DOHH2 (cell line): ENCODE data around the gene NCKAP1.

Experiments
- H3F3A ChIP-seq: fragments of 200-600 bp; sonication (generic), shearing (Covaris generic); 2 replicates; pipeline ENCODE4 v1.6.0; 2016; ENCODE audit warnings: antibody characterized with exemption, mild to moderate bottlenecking; ENCODE audit not compliant: control insufficient read depth, insufficient read depth
- H3K27ac ChIP-seq: fragments of 200-600 bp; sonication (generic); 2 replicates; pipeline ENCODE4 v1.5.1; 2014; ENCODE audit warnings: low read depth, mild to moderate bottlenecking, low read length, moderate library complexity
- H3K27me3 ChIP-seq: fragments of 200-600 bp; sonication (generic); 2 replicates; pipeline ENCODE4 v1.6.1; 2014; ENCODE audit warnings: mild to moderate bottlenecking, low read length, mixed read lengths; ENCODE audit not compliant: control insufficient read depth
- H3K36me3 ChIP-seq: fragments of 200-600 bp; sonication (generic); 2 replicates; pipeline ENCODE4 v1.6.1; 2014; ENCODE audit warnings: mild to moderate bottlenecking, low read length, moderate library complexity, mixed read lengths; ENCODE audit not compliant: control insufficient read depth
- H3K4me1 ChIP-seq: fragments of 200-600 bp; sonication (generic); 2 replicates; pipeline ENCODE4 v1.6.1; 2014; ENCODE audit warnings: mild to moderate bottlenecking, low read length, mixed read lengths; ENCODE audit not compliant: control insufficient read depth
- H3K4me2 ChIP-seq: fragments of 200-600 bp; sonication (generic); 2 replicates; pipeline ENCODE4 v1.6.0; 2014; ENCODE audit warnings: mild to moderate bottlenecking, low read length, moderate library complexity
- H3K4me3 ChIP-seq: fragments of 200-600 bp; sonication (generic); 2 replicates; pipeline ENCODE4 v1.5.1; 2014; ENCODE audit warnings: mild to moderate bottlenecking, low read length, mixed read lengths
- H3K79me2 ChIP-seq: fragments of 200-600 bp; sonication (generic); 2 replicates; pipeline ENCODE4 v1.6.1; 2014; ENCODE audit warnings: mild to moderate bottlenecking, low read length, mixed read lengths; ENCODE audit not compliant: control insufficient read depth
- H3K9me2 ChIP-seq: fragments of 200-600 bp; sonication (generic); replicated peaks from 2 replicates; pipeline ENCODE4 v1.6.1; 2014; ENCODE audit warnings: mild to moderate bottlenecking, low read length, mixed read lengths; ENCODE audit not compliant: control insufficient read depth
- H3K9me3 ChIP-seq: fragments of 200-600 bp; sonication (generic); 2 replicates; pipeline ENCODE4 v1.6.1; 2014; ENCODE audit warnings: antibody characterized with exemption, low read length, mixed read lengths; ENCODE audit not compliant: control insufficient read depth, insufficient read depth
- H4K20me1 ChIP-seq: fragments of 200-600 bp; sonication (generic); 2 replicates; pipeline ENCODE4 v1.6.0; 2014; ENCODE audit warnings: low read depth, mild to moderate bottlenecking, antibody characterized with exemption, low read length, moderate library complexity; ENCODE audit not compliant: control insufficient read depth, insufficient read depth
- EZH2phosphoT487 ChIP-seq: fragments of 200-600 bp; sonication (generic); IDR thresholded peaks from 2 replicates; pipeline ENCODE4 v1.6.1; 2017; ENCODE audit warnings: borderline replicate concordance, mild to moderate bottlenecking, antibody characterized with exemption, low read length, moderate library complexity, mixed read lengths
- TF ChIP-seq, protein P1 (sequence below): fragments of 200-600 bp; sonication (generic); IDR thresholded peaks from one replicate; pipeline ENCODE4 v1.5.1; 2014; ENCODE audit warnings: antibody characterized with exemption, mild to moderate bottlenecking, low read depth, low read length; ENCODE audit not compliant: poor library complexity, severe bottlenecking

NCKAP1 gene

GRCh38 chr2:183028108-183028507 lies 10.1 kb downstream of the NCKAP1 start:
- Histone ChIP-seq H3K9me3 (no peaks in the 10 kb centered on the region), H3K27ac (no peak overlapping the region), H3K4me3 (no peak overlapping the region), H3K36me3 (no peaks in the 10 kb centered on the region), H3F3A (no peaks in the 10 kb centered on the region), H3K9me2 (no peaks in the 10 kb centered on the region), H3K79me2 (no peaks in the 10 kb centered on the region), H3K27me3 (peaks cover 52% of the 10 kb centered on the region), H4K20me1 (no peaks in the 10 kb centered on the region), H3K4me1 (no peaks in the 10 kb centered on the region), H3K4me2 (no peak overlapping the region)
- no peak for TF ChIP-seq EZH2phosphoT487
- TF ChIP-seq, protein P1, sequence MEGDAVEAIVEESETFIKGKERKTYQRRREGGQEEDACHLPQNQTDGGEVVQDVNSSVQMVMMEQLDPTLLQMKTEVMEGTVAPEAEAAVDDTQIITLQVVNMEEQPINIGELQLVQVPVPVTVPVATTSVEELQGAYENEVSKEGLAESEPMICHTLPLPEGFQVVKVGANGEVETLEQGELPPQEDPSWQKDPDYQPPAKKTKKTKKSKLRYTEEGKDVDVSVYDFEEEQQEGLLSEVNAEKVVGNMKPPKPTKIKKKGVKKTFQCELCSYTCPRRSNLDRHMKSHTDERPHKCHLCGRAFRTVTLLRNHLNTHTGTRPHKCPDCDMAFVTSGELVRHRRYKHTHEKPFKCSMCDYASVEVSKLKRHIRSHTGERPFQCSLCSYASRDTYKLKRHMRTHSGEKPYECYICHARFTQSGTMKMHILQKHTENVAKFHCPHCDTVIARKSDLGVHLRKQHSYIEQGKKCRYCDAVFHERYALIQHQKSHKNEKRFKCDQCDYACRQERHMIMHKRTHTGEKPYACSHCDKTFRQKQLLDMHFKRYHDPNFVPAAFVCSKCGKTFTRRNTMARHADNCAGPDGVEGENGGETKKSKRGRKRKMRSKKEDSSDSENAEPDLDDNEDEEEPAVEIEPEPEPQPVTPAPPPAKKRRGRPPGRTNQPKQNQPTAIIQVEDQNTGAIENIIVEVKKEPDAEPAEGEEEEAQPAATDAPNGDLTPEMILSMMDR: no peak

- Histone ChIP-seq H3K4me3 (no peak overlapping the region), H4K20me1 (no peaks in the 10 kb centered on the region), H3K9me3 (no peaks in the 10 kb centered on the region), H3F3A (no peaks in the 10 kb centered on the region), H3K27ac (no peak overlapping the region), H3K4me2 (no peak overlapping the region), H3K79me2 (no peaks in the 10 kb centered on the region), H3K4me1 (no peaks in the 10 kb centered on the region), H3K9me2 (no peaks in the 10 kb centered on the region), H3K36me3 (no peaks in the 10 kb centered on the region), H3K27me3 (peaks cover 48% of the 10 kb centered on the region)
- TF ChIP-seq, protein P1: no peak
- TF ChIP-seq EZH2phosphoT487: no peak
Observed at GRCh38 chr2:183027443-183027842, 10.8 kb downstream of the NCKAP1 start.

DNA sequence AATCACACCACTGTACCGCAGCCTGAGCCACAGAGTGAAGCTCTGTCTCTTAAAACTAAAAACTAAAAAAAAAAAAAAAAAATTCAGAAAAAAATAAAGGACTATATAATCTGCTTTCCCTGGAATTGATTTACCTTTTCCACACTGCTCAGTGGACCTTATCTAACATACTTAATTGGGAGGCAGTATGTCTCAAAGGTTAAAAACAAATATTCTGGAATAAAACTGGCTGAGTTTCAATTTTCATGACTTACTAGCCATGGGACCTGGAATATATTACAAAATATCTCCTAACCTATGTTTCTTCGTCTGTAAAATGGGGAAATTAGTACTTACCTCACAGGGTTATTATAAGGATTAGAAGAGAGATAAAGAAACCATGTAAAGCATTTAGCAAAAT lies 11.8 kb downstream of the NCKAP1 start:
- no peak overlapping the region for H3K4me3 ChIP-seq
- no peaks in the 10 kb centered on the region for H4K20me1 ChIP-seq
- no peak overlapping the region for H3K4me2 ChIP-seq
- H3K4me1 ChIP-seq: no peaks in the 10 kb centered on the region
- no peak for TF ChIP-seq EZH2phosphoT487
- TF ChIP-seq, protein P1: no peak
- H3K27me3 ChIP-seq: peaks cover 39% of the 10 kb centered on the region
- no peak overlapping the region for H3K27ac ChIP-seq
- H3K79me2 ChIP-seq: no peaks in the 10 kb centered on the region
- no peaks in the 10 kb centered on the region for H3K9me3 ChIP-seq
- H3K9me2 ChIP-seq: no peaks in the 10 kb centered on the region
- H3K36me3 ChIP-seq: no peaks in the 10 kb centered on the region
- H3F3A ChIP-seq: no peaks in the 10 kb centered on the region

GRCh38 chr2:183025993-183026392 lies 12.3 kb downstream of the NCKAP1 start:
- H4K20me1 ChIP-seq: no peaks in the 10 kb centered on the region
- TF ChIP-seq, protein P1: no peak
- no peak for TF ChIP-seq EZH2phosphoT487
- H3K27me3 ChIP-seq: peaks cover 34% of the 10 kb centered on the region
- no peaks in the 10 kb centered on the region for H3K36me3 ChIP-seq
- H3K4me2 ChIP-seq: no peak overlapping the region
- no peaks in the 10 kb centered on the region for H3K79me2 ChIP-seq
- H3K4me1 ChIP-seq: no peaks in the 10 kb centered on the region
- H3K27ac ChIP-seq: no peak overlapping the region
- H3F3A ChIP-seq: no peaks in the 10 kb centered on the region
- H3K9me3 ChIP-seq: no peaks in the 10 kb centered on the region
- H3K4me3 ChIP-seq: no peak overlapping the region
- no peaks in the 10 kb centered on the region for H3K9me2 ChIP-seq
